Loucy (cell line): ENCODE data around the gene CA5B.

Experiments used
- CTCF ChIP-seq: fragments of 200-600 bp; sonication (generic); conservative IDR thresholded peaks from 2 replicates; pipeline ENCODE4 v1.5.1; 2014; ENCODE audit warnings: mild to moderate bottlenecking, antibody characterized with exemption, low read length
- EZH2phosphoT487 ChIP-seq: fragments of 200-600 bp; IDR thresholded peaks from 2 replicates; pipeline ENCODE4 v1.6.1; 2018; ENCODE audit warnings: antibody characterized with exemption, mild to moderate bottlenecking, moderate library complexity, borderline replicate concordance

DNA sequence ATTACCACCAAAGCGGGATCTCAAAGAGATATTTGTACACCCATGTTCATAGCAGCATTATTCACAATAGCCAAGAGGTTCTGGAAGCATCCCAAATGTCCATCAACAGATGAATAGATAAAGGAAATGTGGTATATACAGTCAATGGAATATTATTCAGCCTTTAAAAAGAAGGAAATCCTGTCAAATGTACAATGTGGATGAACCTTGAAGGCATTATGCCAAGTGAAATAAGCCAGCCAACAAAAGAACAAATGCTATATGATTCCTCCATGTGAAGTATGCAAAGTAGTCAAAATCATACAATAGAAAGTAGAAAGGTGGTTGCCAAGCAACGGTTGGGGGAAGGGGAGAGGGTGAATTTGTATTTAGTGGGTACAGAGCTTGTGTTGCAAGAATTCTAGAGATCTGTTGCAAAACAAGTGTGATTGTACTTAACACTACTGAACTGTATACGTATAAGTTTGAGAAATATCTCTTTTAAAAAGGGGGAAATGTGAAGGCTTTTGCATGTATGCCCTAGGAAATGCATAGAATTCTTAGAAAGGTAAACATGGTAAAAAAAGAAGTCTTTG lies 47.2 kb downstream of the CA5B start:
- no peak for TF ChIP-seq CTCF
- no peak for TF ChIP-seq EZH2phosphoT487
